SH-SY5Y (cell line): ENCODE data around the gene DPM3.
A peak's percentile ranks its signal among the peaks of the same experiment; 100 is the strongest.

Source experiments
- GATA2 ChIP-seq: IDR thresholded peaks from 2 replicates; pipeline ENCODE4 v1.6.1; 2011; ENCODE audit warnings: mild to moderate bottlenecking, low read depth, low read length
- GATA3 ChIP-seq: IDR thresholded peaks from 2 replicates; pipeline ENCODE4 v1.6.1; 2011; ENCODE audit warnings: low read depth, mild to moderate bottlenecking, low read length, moderate library complexity

The DPM3 gene

GRCh38 chr1:155124503-155125463, 15.5 kb downstream of the DPM3 start:
- TF ChIP-seq GATA3 (no peak), GATA2 (no peak)

GRCh38 chr1:155123801-155124200, 16.5 kb downstream of the DPM3 start:
- TF ChIP-seq GATA2 (no peak), GATA3 (no peak)

- TF ChIP-seq GATA2, result no peak
- no peak for TF ChIP-seq GATA3
Observed at GRCh38 chr1:155122308-155122707, 18.0 kb downstream of the DPM3 start.

- TF ChIP-seq GATA2 (no peak), GATA3 (no peak)
Observed at GRCh38 chr1:155121249-155121648, 19.1 kb downstream of the DPM3 start.

GRCh38 chr1:155120253-155120652, 20.1 kb downstream of the DPM3 start:
- no peak for TF ChIP-seq GATA3
- no peak for TF ChIP-seq GATA2

- TF ChIP-seq GATA2 (peak; percentile 20; the same call in 1 of the 2 replicates), GATA3 (no peak)
Observed at GRCh38 chr1:155117610-155118009, 22.7 kb downstream of the DPM3 start.

GRCh38 chr1:155116113-155116764, 24.1 kb downstream of the DPM3 start:
- no peak for TF ChIP-seq GATA2
- no peak for TF ChIP-seq GATA3

GRCh38 chr1:155113450-155113980, 26.8 kb downstream of the DPM3 start:
- TF ChIP-seq GATA2, result no peak
- no peak for TF ChIP-seq GATA3

GRCh38 chr1:155110826-155111225, 29.5 kb downstream of the DPM3 start:
- TF ChIP-seq GATA2, result no peak
- no peak for TF ChIP-seq GATA3

- TF ChIP-seq GATA2 (no peak), GATA3 (no peak)
Observed at GRCh38 chr1:155110381-155110780, 29.9 kb downstream of the DPM3 start.

GRCh38 chr1:155108296-155108695, 32.0 kb downstream of the DPM3 start:
- TF ChIP-seq GATA2 (no peak), GATA3 (no peak)

- TF ChIP-seq GATA3, result no peak
- no peak for TF ChIP-seq GATA2
Observed at GRCh38 chr1:155107309-155108264, 32.7 kb downstream of the DPM3 start.

GRCh38 chr1:155106862-155107261, 33.5 kb downstream of the DPM3 start:
- TF ChIP-seq GATA2, result no peak
- no peak for TF ChIP-seq GATA3
